Endothelial cell of umbilical vein (primary cell): ENCODE data around the gene PPP1R13B. TPM values are rescaled to one million over a fixed set of nuclear protein-coding genes. Genes with fewer than 3 reads are reported as not detected.

Source experiments
- BruUV-seq: library from RNA; stranded (reverse); fragments of 400-500 nt; replicated peaks from 2 replicates; lab custom pipeline; 2021; lab: Mats Ljungman, UMichigan
- CTCF ChIA-PET: fragments of 300-600, 350-600 bp; sonication (Branson Sonifier 250); formaldehyde crosslinking; loops from one replicate; lab custom pipeline; 2021; ENCODE audit warnings: antibody characterized with exemption, inconsistent platforms; lab: Charles Lee
- POLR2A ChIA-PET: fragments of 300-600, 350-600 bp; sonication (Branson Sonifier 250); formaldehyde crosslinking; loops from one replicate; lab custom pipeline; 2021; ENCODE audit warnings: antibody characterized with exemption, inconsistent platforms; lab: Charles Lee
- DNase-seq: peaks from one replicate; pipeline ENCODE4 v3.0.0-alpha.2; 2011; ENCODE audit warnings: low read depth, low spot score
- FAIRE-seq: peaks from 2 replicates; lab custom pipeline; 2011; peaks lifted over from hg19 to GRCh38; lab: Jason Lieb, UNC
- H2AFZ ChIP-seq: 2 replicates; pipeline ENCODE4 v1.6.0; 2012; ENCODE audit warnings: low read depth, low read length, control low read depth, inconsistent platforms
- H3K27ac ChIP-seq: 2 replicates; pipeline ENCODE4 v1.5.1; 2011; ENCODE audit warnings: low read depth, mild to moderate bottlenecking, control low read depth, low read length, moderate library complexity; ENCODE audit not compliant: insufficient read depth
- H3K27me3 ChIP-seq, 2 experiments: 2 replicates each; pipeline versions ENCODE4 v1.6.0 to v1.6.1; 2011; ENCODE audit warnings: low read length in 2 of 2, mixed read lengths in 1 of 2; ENCODE audit not compliant: control insufficient read depth in 2 of 2, insufficient read depth in 2 of 2
- H3K36me3 ChIP-seq, 2 experiments: 2 replicates in 1 of 2; 3 replicates in 1 of 2; pipeline ENCODE4 v1.5.1; 2011; ENCODE audit warnings: low read length in 2 of 2, mild to moderate bottlenecking in 1 of 2, moderate library complexity in 1 of 2; ENCODE audit not compliant: control insufficient read depth in 2 of 2, insufficient read depth in 2 of 2; ENCODE audit errors: extremely low read depth in 1 of 2
- H3K4me1 ChIP-seq: 3 replicates; pipeline ENCODE4 v1.5.1; 2011; ENCODE audit warnings: mild to moderate bottlenecking, low read length; ENCODE audit not compliant: control insufficient read depth, insufficient read depth; ENCODE audit errors: extremely low read depth
- H3K4me2 ChIP-seq: 2 replicates; pipeline ENCODE4 v1.6.1; 2011; ENCODE audit warnings: low read length, control low read depth, mixed read lengths; ENCODE audit not compliant: insufficient read depth
- H3K4me3 ChIP-seq, 3 experiments: fragments of 200-600 bp in 1 of 3; sonication (generic), shearing (Covaris generic) in 1 of 3; replicated peaks in 1 of 3; 2 replicates each; pipeline ENCODE4 v1.5.1; 2011 to 2016; ENCODE audit warnings: control low read depth in 3 of 3, low read length in 3 of 3, mild to moderate bottlenecking in 2 of 3, inconsistent platforms in 1 of 3, low read depth in 1 of 3, moderate library complexity in 1 of 3; ENCODE audit not compliant: insufficient read depth in 1 of 3
- H3K79me2 ChIP-seq: 2 replicates; pipeline ENCODE4 v1.6.0; 2012; ENCODE audit warnings: low read length, inconsistent platforms; ENCODE audit not compliant: control insufficient read depth, insufficient read depth
- H3K9ac ChIP-seq: replicated peaks from 2 replicates; pipeline ENCODE3; 2011; ENCODE audit warnings: low read length, control low read depth; ENCODE audit not compliant: insufficient read depth; ENCODE audit errors: extremely low read depth
- H3K9me1 ChIP-seq: replicated peaks from 3 replicates; pipeline ENCODE4 v1.6.0; 2011; ENCODE audit warnings: mild to moderate bottlenecking, low read length; ENCODE audit not compliant: control insufficient read depth, insufficient read depth; ENCODE audit errors: extremely low read depth
- H3K9me3 ChIP-seq: replicated peaks from 2 replicates; pipeline ENCODE4 v1.5.1; 2012; ENCODE audit warnings: low read length, inconsistent platforms; ENCODE audit not compliant: control insufficient read depth, insufficient read depth
- H4K20me1 ChIP-seq: replicated peaks from 2 replicates; pipeline ENCODE3; 2011; ENCODE audit warnings: mild to moderate bottlenecking, low read length; ENCODE audit not compliant: control insufficient read depth, insufficient read depth; ENCODE audit errors: extremely low read depth
- EZH2 ChIP-seq: IDR thresholded peaks from 2 replicates; pipeline ENCODE4 v1.6.1; 2012; ENCODE audit warnings: borderline replicate concordance, low read depth, mild to moderate bottlenecking, moderate library complexity, low read length, inconsistent platforms; ENCODE audit not compliant: severe bottlenecking
- MAX ChIP-seq: IDR thresholded peaks from 2 replicates; pipeline ENCODE4 v1.6.1; 2011; ENCODE audit not compliant: insufficient read depth, insufficient read length
- dilution Hi-C: fragments of 300-500 bp; cut with MboI; formaldehyde crosslinking; loops from one replicate; pipeline ENCODE4 v1.15.0; 2019; ENCODE audit warnings: low sequenced_read_pairs; ENCODE audit not compliant: extremely low pct_ligation_motif_present
- intact Hi-C: fragments of 100-400 bp; cut with micrococcal nuclease; formaldehyde crosslinking; loops from one replicate; pipeline ENCODE4 v1.10.0; 2022
- polyA plus RNA-seq, 4 experiments: library from polyadenylated mRNA; depleted of rRNA in 3 of 4; stranded (reverse) in 3 of 4; unstranded in 1 of 4; fragments of >200 nt; gene quantifications; 2 replicates each; pipeline versions ENCODE4 v1.2.1 to v1.2.3, GENCODE V29; 2011 to 2012; ENCODE audit warnings: missing spikeins in 1 of 4
- total RNA-seq: library from RNA; stranded (reverse); gene quantifications from 2 replicates; pipeline ENCODE4 v1.2.3, GENCODE V29; 2021

The PPP1R13B gene
- total and polyA plus RNA-seq, 2 donors (not counting 3 experiments of a cell fraction or from before 2014, with no cell fraction given): 10.0 to 30.0 TPM

DNA sequence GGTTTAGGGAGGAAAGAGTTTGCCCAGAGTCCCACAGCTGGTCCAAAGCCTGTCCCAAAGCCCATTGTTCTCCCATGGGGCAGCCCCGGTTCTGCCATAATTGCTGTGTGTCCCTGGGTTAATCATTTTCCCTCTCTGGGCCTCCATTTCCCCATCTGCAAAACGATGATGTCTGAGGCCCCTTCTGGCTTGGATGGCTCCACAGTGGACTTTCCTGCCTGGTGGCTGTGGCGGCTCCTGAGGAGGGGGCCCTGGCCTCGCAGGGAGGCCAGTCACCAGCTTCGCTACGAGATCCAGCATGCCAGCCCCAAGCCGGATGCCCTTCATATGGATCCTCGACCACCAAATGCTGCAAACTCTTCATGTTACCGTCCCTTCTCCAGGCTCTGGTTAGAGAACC is 37.5 kb upstream of the PPP1R13B start:
- Histone ChIP-seq H3K27me3 (no peaks in the 10 kb centered on the region), H3K27ac (no peak overlapping the region), H3K4me1 (peaks cover 23% of the 10 kb centered on the region), H3K79me2 (no peaks in the 10 kb centered on the region), H3K4me3 (no peak overlapping the region), H3K9me3 (no peaks in the 10 kb centered on the region), H2AFZ (no peak overlapping the region), H4K20me1 (no peaks in the 10 kb centered on the region), H3K9ac (no peak overlapping the region), H3K9me1 (no peaks in the 10 kb centered on the region), H3K4me2 (no peak overlapping the region), H3K36me3 (no peaks in the 10 kb centered on the region)
- no peak for DNase-seq
- dilution Hi-C loops: no loop called here
- POLR2A ChIA-PET: no interaction called here
- CTCF ChIA-PET: interaction anchor here (1.3 to 10.4 kb wide), 3 partner anchors 16 to 76 kb away, joined by 4 to 81 read pairs (median 5); no protein-coding TSS in a partner anchor
- no peak for FAIRE-seq
- intact Hi-C loops: no loop called here
- no peak for TF ChIP-seq MAX
- BruUV-seq: no TSS peak

DNA sequence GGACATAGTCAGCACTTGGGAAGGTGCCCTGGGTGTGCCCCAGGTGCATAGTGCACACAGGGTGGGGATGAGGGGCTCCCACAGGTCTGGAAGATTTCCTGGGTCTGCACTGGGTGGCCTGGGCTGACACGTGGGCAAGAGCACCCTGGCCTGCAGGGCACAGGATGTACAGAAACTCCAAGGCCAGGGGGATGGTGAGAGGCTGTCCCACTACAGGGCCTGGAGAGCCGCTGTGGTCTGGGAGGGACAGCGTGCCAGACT is 35.8 kb upstream of the PPP1R13B start:
- no TSS peak for BruUV-seq
- H3K27ac ChIP-seq: no peak overlapping the region
- no peak for FAIRE-seq
- H3K9ac ChIP-seq: no peak overlapping the region
- no peaks in the 10 kb centered on the region for H3K27me3 ChIP-seq
- dilution Hi-C loops: no loop called here
- POLR2A ChIA-PET: no interaction called here
- intact Hi-C loops: no loop called here
- H3K9me3 ChIP-seq: no peaks in the 10 kb centered on the region
- CTCF ChIA-PET: interaction anchor here (1.2 to 10.4 kb wide), 3 partner anchors 17 to 75 kb away, joined by 4 to 81 read pairs (median 7); no protein-coding TSS in a partner anchor
- H3K4me3 ChIP-seq: no peak overlapping the region
- no peak overlapping the region for H3K4me2 ChIP-seq
- DNase-seq: no peak
- no peak overlapping the region for H2AFZ ChIP-seq
- no peaks in the 10 kb centered on the region for H4K20me1 ChIP-seq
- H3K4me1 ChIP-seq: peaks cover 26% of the 10 kb centered on the region
- H3K79me2 ChIP-seq: no peaks in the 10 kb centered on the region
- H3K9me1 ChIP-seq: no peaks in the 10 kb centered on the region
- TF ChIP-seq EZH2: no peak
- H3K36me3 ChIP-seq: no peaks in the 10 kb centered on the region
